HCT116 (cell line): ENCODE data around the gene ANGPTL8.

ENCODE experiments used
- EZH2 ChIP-seq: fragments of 200-600 bp; sonication (generic); IDR thresholded peaks from 2 replicates; pipeline ENCODE4 v1.6.1; 2017; ENCODE audit warnings: antibody characterized with exemption, mixed run types
- SP1 ChIP-seq: IDR thresholded peaks from 2 replicates; pipeline ENCODE4 v1.6.1; 2012; ENCODE audit warnings: low read depth
- TF ChIP-seq, protein P1 (sequence below), 3 experiments: fragments of 200-600 bp in 1 of 3; sonication (generic) in 1 of 3; IDR thresholded peaks in 2 of 3; conservative IDR thresholded peaks in 1 of 3; 2 replicates each; pipeline ENCODE4 v1.5.1; 2012 to 2017; ENCODE audit warnings: low read depth in 2 of 3, low read length in 2 of 3, antibody characterized with exemption in 1 of 3, borderline replicate concordance in 1 of 3, control low read depth in 1 of 3, mild to moderate bottlenecking in 1 of 3, mixed read lengths in 1 of 3, mixed run types in 1 of 3, moderate library complexity in 1 of 3; ENCODE audit not compliant: insufficient read depth in 1 of 3

DNA sequence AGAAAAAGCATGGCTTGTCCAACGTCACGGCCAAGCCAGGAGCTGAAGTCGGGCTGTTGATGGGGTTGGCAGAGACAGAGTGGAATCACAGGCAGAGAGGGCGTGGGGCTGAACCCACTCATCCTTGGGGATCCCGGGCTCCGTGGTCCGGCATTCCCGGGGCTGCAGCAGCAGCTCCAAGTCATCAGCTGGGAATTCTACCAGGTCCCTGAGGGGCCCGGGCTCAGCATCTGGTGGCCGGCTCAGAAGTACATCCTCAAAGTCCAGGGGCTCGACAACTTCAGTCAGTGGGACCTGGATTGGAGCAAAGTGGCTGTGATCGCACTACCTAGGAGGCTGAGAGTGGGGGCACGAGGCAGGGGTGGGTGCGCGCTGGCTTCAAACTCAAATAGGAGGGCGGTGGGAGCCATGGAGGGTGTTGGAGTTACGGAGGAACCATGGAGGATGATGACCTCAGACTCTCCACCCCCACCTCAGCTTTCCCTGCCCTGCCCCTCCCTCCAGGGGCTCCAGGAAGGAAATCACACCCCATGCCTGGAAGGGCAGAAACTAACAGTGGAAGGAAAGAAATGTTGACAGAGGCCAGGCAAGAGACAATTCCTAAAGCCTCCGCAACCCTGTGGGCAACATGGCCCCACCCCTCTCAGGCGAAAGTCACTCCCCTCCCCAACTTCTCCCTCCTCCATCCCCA lies 13.4 kb downstream of the ANGPTL8 start:
- TF ChIP-seq, protein P1, sequence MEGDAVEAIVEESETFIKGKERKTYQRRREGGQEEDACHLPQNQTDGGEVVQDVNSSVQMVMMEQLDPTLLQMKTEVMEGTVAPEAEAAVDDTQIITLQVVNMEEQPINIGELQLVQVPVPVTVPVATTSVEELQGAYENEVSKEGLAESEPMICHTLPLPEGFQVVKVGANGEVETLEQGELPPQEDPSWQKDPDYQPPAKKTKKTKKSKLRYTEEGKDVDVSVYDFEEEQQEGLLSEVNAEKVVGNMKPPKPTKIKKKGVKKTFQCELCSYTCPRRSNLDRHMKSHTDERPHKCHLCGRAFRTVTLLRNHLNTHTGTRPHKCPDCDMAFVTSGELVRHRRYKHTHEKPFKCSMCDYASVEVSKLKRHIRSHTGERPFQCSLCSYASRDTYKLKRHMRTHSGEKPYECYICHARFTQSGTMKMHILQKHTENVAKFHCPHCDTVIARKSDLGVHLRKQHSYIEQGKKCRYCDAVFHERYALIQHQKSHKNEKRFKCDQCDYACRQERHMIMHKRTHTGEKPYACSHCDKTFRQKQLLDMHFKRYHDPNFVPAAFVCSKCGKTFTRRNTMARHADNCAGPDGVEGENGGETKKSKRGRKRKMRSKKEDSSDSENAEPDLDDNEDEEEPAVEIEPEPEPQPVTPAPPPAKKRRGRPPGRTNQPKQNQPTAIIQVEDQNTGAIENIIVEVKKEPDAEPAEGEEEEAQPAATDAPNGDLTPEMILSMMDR (IDR thresholded peaks at IDR 0.05 in 2 of 3, conservative IDR thresholded peaks at IDR 0.05 in 1 of 3; ENCODE audit: borderline replicate concordance in 1 of 3, insufficient read depth in 1 of 3, low read depth in 2 of 3, low read length in 2 of 3): no peak
- TF ChIP-seq EZH2: no peak
- no peak for TF ChIP-seq SP1
